Gastrocnemius medialis (tissue), 4 donors: ENCODE results near the gene ATP10B.
"Not testable (repeated sequence)": the region's sequence is repeated elsewhere in the genome, so short reads cannot be mapped to it uniquely, and the experiment has no call there.

Experiments
- CTCF ChIP-seq, 5 experiments: fragments of 450-650 bp in 3 of 5; fragments of 200-600 bp in 2 of 5; sonication (generic) in 2 of 5; IDR thresholded peaks in 4 of 5; conservative IDR thresholded peaks in 1 of 5; 1 replicate in 4 of 5; 2 replicates in 1 of 5; pipeline ENCODE4 v1.5.1; 2016 to 2019; ENCODE audit warnings: antibody characterized with exemption in 5 of 5, mild to moderate bottlenecking in 3 of 5, moderate library complexity in 3 of 5
- POLR2A ChIP-seq, 2 donors: fragments of 450-650 bp; IDR thresholded peaks; one replicate each; pipeline ENCODE4 v1.6.1; 2017; ENCODE audit warnings: antibody characterized with exemption in 2 of 2, mild to moderate bottlenecking in 2 of 2, moderate library complexity in 2 of 2

- not testable (repeated sequence) for TF ChIP-seq CTCF (IDR thresholded peaks at IDR 0.05 in 4 of 5, conservative IDR thresholded peaks at IDR 0.05 in 1 of 5); POLR2A (IDR thresholded peaks at IDR 0.05)
Measured at GRCh38 chr5:160715508-160715907, 136.5 kb downstream of the ATP10B start.
